ENCODE results near the gene LYPD3. TPM values are rescaled to one million over a fixed set of nuclear protein-coding genes. Genes with fewer than 3 reads are reported as not detected.
"Not testable (repeated sequence)": the region's sequence is repeated elsewhere in the genome, so short reads cannot be mapped to it uniquely, and the experiment has no call there.

The LYPD3 gene
- total RNA-seq, 2 experiments from 2014 or later: 5.2 to 5.3 TPM

GRCh38 chr19:43438291-43439031 is 26.9 kb downstream of the LYPD3 start:
- Mint-ChIP-seq H3K4me1 (peaks cover 22% of the 10 kb centered on the region), H3K27ac (no peak overlapping the region), H3K9me3 (peaks cover 1% of the 10 kb centered on the region), H3K4me3 (no peak overlapping the region), H3K36me3 (no peaks in the 10 kb centered on the region), H3K27me3 (no peaks in the 10 kb centered on the region)
- no peak for DNase-seq

GRCh38 chr19:43437712-43438111 is 27.7 kb downstream of the LYPD3 start:
- DNase-seq: no peak
- Mint-ChIP-seq H3K27me3 (no peaks in the 10 kb centered on the region), H3K4me1 (peaks cover 23% of the 10 kb centered on the region), H3K27ac (no peak overlapping the region), H3K4me3 (no peak overlapping the region), H3K36me3 (no peaks in the 10 kb centered on the region), H3K9me3 (peaks cover 1% of the 10 kb centered on the region)

- H3K4me1 Mint-ChIP-seq: peaks cover 24% of the 10 kb centered on the region
- not testable (repeated sequence) for H3K4me3 Mint-ChIP-seq, DNase-seq, H3K9me3 Mint-ChIP-seq, H3K27ac Mint-ChIP-seq, H3K36me3 Mint-ChIP-seq, H3K27me3 Mint-ChIP-seq
Measured at GRCh38 chr19:43437284-43437683, 28.1 kb downstream of the LYPD3 start.

- H3K27me3 Mint-ChIP-seq: no peaks in the 10 kb centered on the region
- no peak for DNase-seq
- no peak overlapping the region for H3K4me3 Mint-ChIP-seq
- H3K4me1 Mint-ChIP-seq: peaks cover 24% of the 10 kb centered on the region
- H3K9me3 Mint-ChIP-seq: peaks cover 1% of the 10 kb centered on the region
- H3K36me3 Mint-ChIP-seq: no peaks in the 10 kb centered on the region
- H3K27ac Mint-ChIP-seq: no peak overlapping the region
Measured at GRCh38 chr19:43435775-43436174, 29.6 kb downstream of the LYPD3 start.

- H3K4me1 Mint-ChIP-seq: peaks cover 22% of the 10 kb centered on the region
- H3K9me3 Mint-ChIP-seq: peaks cover 1% of the 10 kb centered on the region
- H3K27ac Mint-ChIP-seq: no peak overlapping the region
- H3K4me3 Mint-ChIP-seq: no peak overlapping the region
- no peak for DNase-seq
- H3K36me3 Mint-ChIP-seq: no peaks in the 10 kb centered on the region
- H3K27me3 Mint-ChIP-seq: no peaks in the 10 kb centered on the region
Measured at GRCh38 chr19:43433689-43434088, 31.7 kb downstream of the LYPD3 start.

GRCh38 chr19:43433358-43433673 is 32.1 kb downstream of the LYPD3 start:
- Mint-ChIP-seq H3K9me3 (peaks cover 1% of the 10 kb centered on the region), H3K27me3 (no peaks in the 10 kb centered on the region), H3K36me3 (no peaks in the 10 kb centered on the region), H3K4me1 (peaks cover 18% of the 10 kb centered on the region), H3K27ac (no peak overlapping the region), H3K4me3 (no peak overlapping the region)
- no peak for DNase-seq

GRCh38 chr19:43430976-43431375 is 34.4 kb downstream of the LYPD3 start:
- peaks cover 11% of the 10 kb centered on the region for H3K4me1 Mint-ChIP-seq
- H3K36me3 Mint-ChIP-seq: no peaks in the 10 kb centered on the region
- no peaks in the 10 kb centered on the region for H3K27me3 Mint-ChIP-seq
- no peaks in the 10 kb centered on the region for H3K9me3 Mint-ChIP-seq
- no peak overlapping the region for H3K4me3 Mint-ChIP-seq
- no peak for DNase-seq
- H3K27ac Mint-ChIP-seq: no peak overlapping the region

- Mint-ChIP-seq H3K27ac (no peak overlapping the region), H3K4me1 (peaks cover 8% of the 10 kb centered on the region), H3K9me3 (no peaks in the 10 kb centered on the region), H3K27me3 (no peaks in the 10 kb centered on the region), H3K36me3 (no peaks in the 10 kb centered on the region), H3K4me3 (no peak overlapping the region)
- DNase-seq: no peak
Measured at GRCh38 chr19:43430142-43430710, 35.2 kb downstream of the LYPD3 start.

- no peaks in the 10 kb centered on the region for H3K27me3 Mint-ChIP-seq
- H3K27ac Mint-ChIP-seq: no peak overlapping the region
- peaks cover 8% of the 10 kb centered on the region for H3K4me1 Mint-ChIP-seq
- H3K9me3 Mint-ChIP-seq: no peaks in the 10 kb centered on the region
- no peaks in the 10 kb centered on the region for H3K36me3 Mint-ChIP-seq
- DNase-seq: no peak
- H3K4me3 Mint-ChIP-seq: no peak overlapping the region
Measured at GRCh38 chr19:43429395-43429794, 36.0 kb downstream of the LYPD3 start.

GRCh38 chr19:43425567-43426392 is 39.6 kb downstream of the LYPD3 start:
- DNase-seq: no peak
- Mint-ChIP-seq H3K27ac (no peak overlapping the region), H3K27me3 (peaks cover 5% of the 10 kb centered on the region), H3K36me3 (no peaks in the 10 kb centered on the region), H3K9me3 (no peaks in the 10 kb centered on the region), H3K4me1 (peaks cover 2% of the 10 kb centered on the region), H3K4me3 (no peak overlapping the region)

GRCh38 chr19:43423779-43424178 is 41.6 kb downstream of the LYPD3 start:
- H3K4me3 Mint-ChIP-seq: no peak overlapping the region
- H3K36me3 Mint-ChIP-seq: no peaks in the 10 kb centered on the region
- H3K9me3 Mint-ChIP-seq: no peaks in the 10 kb centered on the region
- DNase-seq: no peak
- H3K27me3 Mint-ChIP-seq: peaks cover 5% of the 10 kb centered on the region
- H3K27ac Mint-ChIP-seq: no peak overlapping the region
- H3K4me1 Mint-ChIP-seq: no peaks in the 10 kb centered on the region

- Mint-ChIP-seq H3K36me3 (no peaks in the 10 kb centered on the region), H3K4me1 (no peaks in the 10 kb centered on the region), H3K9me3 (no peaks in the 10 kb centered on the region), H3K27ac (no peak overlapping the region), H3K4me3 (no peak overlapping the region), H3K27me3 (peaks cover 5% of the 10 kb centered on the region)
- DNase-seq: no peak
Measured at GRCh38 chr19:43422689-43423066, 42.7 kb downstream of the LYPD3 start.

GRCh38 chr19:43422000-43422688 is 43.3 kb downstream of the LYPD3 start:
- Mint-ChIP-seq H3K27me3 (peaks cover 5% of the 10 kb centered on the region), H3K4me3 (no peak overlapping the region), H3K36me3 (no peaks in the 10 kb centered on the region), H3K27ac (no peak overlapping the region), H3K9me3 (no peaks in the 10 kb centered on the region), H3K4me1 (no peaks in the 10 kb centered on the region)
- DNase-seq: no peak

GRCh38 chr19:43420954-43421353 is 44.5 kb downstream of the LYPD3 start:
- no peaks in the 10 kb centered on the region for H3K9me3 Mint-ChIP-seq
- no peak overlapping the region for H3K27ac Mint-ChIP-seq
- H3K27me3 Mint-ChIP-seq: peaks cover 5% of the 10 kb centered on the region
- no peak for DNase-seq
- no peak overlapping the region for H3K4me3 Mint-ChIP-seq
- no peaks in the 10 kb centered on the region for H3K36me3 Mint-ChIP-seq
- H3K4me1 Mint-ChIP-seq: no peaks in the 10 kb centered on the region

- Mint-ChIP-seq H3K4me1 (no peaks in the 10 kb centered on the region), H3K27ac (no peak overlapping the region), H3K9me3 (no peaks in the 10 kb centered on the region), H3K4me3 (no peak overlapping the region), H3K27me3 (peaks cover 5% of the 10 kb centered on the region), H3K36me3 (no peaks in the 10 kb centered on the region)
- DNase-seq: no peak
Measured at GRCh38 chr19:43416951-43417623, 48.3 kb downstream of the LYPD3 start.

All from activated naive CD8-positive, alpha-beta T cell treated with anti-CD3 and anti-CD28 coated beads for 36 hours (primary cell).